Stimulated activated naive CD4-positive, alpha-beta T cell treated with Interleukin-2 at 50 U/mL for 16 hours (primary cell): Measurements from ENCODE around the gene AIP.
"Not testable (repeated sequence)": the region's sequence is repeated elsewhere in the genome, so short reads cannot be mapped to it uniquely, and the experiment has no call there.

ENCODE experiments used
- DNase-seq: peaks from one replicate; lab custom pipeline; 2025; lab: John Stamatoyannopoulos, UW

Gene AIP

GRCh38 chr11:67449116-67449844 lies 33.5 kb upstream of the AIP start:
- no peak for DNase-seq

DNA sequence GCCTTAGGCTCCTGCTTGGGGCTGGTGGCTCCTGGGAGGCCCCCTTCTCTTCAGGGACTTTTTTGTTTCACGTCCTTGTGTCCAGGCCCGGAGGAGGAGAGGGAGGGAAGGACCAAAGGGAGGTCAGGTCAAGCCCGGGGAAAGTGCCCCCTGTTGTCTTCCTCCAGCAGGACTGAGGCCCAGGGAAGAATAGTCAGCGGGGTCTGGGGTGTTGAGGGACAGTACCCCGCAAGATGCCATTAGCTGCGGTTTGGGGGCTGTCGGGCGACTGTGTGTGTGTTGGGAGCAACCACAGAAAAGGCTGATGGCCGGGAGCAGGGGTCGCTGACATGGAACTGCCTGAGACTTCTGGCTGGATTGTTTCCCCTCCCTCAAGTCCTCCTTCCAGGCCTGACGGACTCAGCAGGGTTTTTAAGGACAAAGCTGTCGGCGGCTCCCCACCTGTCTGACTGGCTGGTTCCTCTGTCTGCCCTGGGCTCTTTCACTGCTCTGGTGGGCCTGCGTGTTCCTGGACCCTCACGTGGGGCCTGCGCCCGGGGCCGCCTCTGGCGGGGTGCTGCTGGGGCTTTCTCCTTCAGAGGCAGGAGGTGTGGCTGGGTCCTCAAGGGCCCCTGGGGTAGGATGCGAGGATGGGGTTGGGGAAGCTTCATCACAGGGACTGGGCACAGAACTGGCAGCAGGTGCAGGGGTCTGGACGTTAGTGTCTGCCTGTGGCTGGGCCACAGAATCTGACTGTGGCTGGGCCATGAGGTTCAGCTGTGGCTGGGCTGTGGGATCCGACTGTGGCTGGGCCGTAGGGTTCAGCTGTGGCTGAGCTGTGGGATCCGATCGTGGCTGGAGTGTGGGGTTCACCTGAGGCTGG lies 31.8 kb upstream of the AIP start:
- DNase-seq = no peak

- no peak for DNase-seq
Measured at GRCh38 chr11:67451658-67451976, 31.2 kb upstream of the AIP start.

- DNase-seq = no peak
Measured at GRCh38 chr11:67452141-67452952, 30.5 kb upstream of the AIP start, which contains the start of gene GPR152. Gene GPR152 (minus strand): TSS chr11:67452729. CDS start chr11:67452724, 5 bp downstream.

GRCh38 chr11:67453816-67454732 lies 28.8 kb upstream of the AIP start:
- DNase-seq = no peak

DNA sequence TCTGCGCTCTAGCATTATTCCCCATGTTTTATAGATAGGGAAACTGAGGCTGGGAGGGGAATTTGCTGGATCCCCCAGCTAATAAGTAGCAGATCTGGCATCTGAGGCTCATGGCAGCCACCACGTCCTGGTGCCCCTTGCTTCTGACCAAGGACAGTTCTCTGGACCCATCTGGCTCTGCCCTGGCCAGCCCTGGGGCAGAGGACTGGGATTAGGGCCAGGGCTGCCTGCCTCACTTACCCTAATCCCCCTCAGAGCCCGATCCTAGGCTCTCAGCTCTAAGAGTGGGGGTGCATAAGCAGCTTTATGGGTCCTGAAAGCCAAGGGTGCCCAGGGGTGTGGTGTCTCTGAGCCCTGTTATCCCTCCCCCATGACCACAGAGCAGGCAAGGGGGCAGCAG lies 27.8 kb upstream of the AIP start, which contains the start of gene CABP4:
Gene CABP4, plus strand, starts transcription at position 301 of the 400 bp plus-strand sequence. Its CDS starts 70 bp downstream, at position 371.
- no peak for DNase-seq

DNA sequence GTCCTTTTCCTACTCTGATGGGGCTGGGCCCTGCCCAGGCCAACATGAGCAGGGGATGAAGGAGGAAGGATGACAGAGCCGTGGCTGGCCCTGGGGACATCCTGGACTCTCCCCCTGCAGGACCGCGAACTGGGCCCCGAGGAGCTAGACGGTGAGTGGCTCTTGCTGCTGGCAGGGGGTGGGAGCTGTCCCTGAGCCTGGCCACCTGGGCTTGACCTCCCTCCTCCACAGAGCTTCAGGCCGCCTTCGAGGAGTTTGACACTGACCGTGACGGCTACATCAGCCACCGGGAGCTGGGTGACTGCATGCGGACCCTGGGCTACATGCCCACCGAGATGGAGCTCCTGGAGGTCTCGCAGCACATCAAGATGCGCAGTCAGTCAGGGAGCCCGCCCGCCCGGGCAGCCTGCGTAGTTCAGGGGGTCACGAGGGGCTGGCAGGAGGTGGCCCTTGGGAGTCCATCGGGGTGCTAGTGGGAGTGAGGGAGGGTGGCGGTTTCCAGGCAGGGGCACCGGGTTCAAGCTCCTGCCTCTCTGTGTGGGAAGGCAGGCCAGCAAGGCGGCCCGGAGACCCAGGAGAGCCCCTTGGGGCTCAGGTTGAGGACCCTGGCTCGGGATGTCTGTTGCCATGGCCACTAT lies 26.6 kb upstream of the AIP start:
- DNase-seq = no peak

GRCh38 chr11:67457453-67457852 lies 25.4 kb upstream of the AIP start:
- no peak for DNase-seq

GRCh38 chr11:67458266-67458665 lies 24.6 kb upstream of the AIP start:
- DNase-seq = no peak

- no peak for DNase-seq
Measured at GRCh38 chr11:67463186-67463585, 19.6 kb upstream of the AIP start.

- DNase-seq = no peak
Measured at GRCh38 chr11:67463680-67464410, 19.0 kb upstream of the AIP start.

GRCh38 chr11:67464411-67465188 lies 18.2 kb upstream of the AIP start:
- DNase-seq = peak; percentile 90

GRCh38 chr11:67465189-67465510 lies 17.7 kb upstream of the AIP start:
- no peak for DNase-seq

GRCh38 chr11:67465530-67465929 lies 17.3 kb upstream of the AIP start:
- not testable (repeated sequence) for DNase-seq

DNA sequence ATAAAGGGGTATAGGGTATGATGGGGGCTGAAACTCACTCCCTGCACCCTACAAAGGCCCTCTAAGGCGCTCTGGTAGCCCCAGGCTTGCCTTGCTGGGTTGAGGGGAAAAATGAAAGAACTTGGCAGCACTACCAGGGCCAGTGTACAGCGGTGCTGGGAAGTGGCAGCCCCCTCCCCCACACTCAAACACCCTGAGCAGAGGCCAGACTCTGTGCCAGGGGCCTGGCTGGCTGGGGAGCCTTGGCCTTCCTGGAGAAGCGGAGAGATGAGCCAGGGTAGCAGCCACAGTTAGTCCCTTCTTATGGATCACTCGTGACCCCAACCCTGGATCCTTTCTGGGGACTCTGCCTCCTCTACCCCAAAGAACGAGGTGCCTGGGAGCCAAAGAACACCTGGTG lies 16.5 kb upstream of the AIP start:
- no peak for DNase-seq

DNA sequence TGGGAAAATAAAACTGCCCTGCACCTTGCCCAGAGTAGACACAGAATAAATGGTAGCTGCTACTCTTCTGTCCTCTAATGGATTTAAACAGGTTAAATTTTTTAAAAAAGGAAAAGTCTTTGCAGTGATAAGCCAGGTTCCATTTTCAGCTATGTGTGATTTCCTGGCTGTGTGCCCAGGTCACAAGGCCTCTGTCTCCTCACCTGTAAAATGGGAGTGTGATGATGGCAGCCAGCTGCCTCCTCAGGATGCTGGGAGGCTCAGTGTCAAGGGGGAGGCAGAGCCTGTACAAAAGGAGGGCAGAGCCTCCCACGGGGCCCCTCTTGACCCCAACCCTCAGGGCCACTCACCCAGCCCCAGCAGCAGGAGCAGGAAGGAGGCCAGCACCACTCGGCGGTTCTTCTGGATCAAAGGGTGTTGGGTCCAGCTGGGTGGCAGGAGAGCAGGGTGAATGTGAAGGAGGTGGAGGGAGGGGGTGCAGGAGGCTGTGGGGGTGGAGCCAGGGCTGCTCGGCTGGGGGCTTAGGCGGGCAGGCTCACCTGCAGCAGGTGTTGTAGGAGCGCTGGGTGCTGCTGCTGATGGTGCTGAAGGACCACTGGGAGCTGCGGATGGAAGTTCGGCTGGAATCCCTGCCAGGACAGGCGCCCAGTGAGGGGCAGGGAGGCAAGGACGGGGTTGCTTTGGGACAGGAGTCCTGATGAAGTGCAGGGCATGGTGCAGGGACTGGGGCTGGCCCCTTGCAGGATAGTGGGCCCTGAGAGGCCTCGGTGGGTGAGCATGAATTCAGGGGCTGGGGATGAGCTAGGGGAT lies 15.7 kb upstream of the AIP start:
- DNase-seq = no peak

DNA sequence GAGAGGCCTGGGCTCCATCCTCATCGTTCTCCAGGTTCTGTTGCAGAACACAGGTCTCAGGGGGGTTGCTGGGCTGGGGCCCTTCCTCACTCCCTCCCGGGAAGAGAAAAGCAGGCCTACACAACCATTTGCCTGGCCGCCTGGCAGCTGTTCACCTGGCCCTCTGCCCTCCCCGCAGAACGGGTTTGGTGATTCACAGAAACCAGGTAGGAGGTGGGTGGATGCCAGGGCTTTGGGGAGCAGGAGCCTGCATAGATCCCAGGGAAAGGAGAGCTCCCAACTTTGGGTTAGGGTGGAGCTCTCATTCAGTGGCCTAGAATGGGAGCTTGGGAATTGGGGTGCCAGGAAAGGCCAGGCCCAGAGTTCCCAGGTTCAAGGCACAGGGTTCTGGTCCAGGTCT lies 14.8 kb upstream of the AIP start:
- DNase-seq = peak; percentile 5

- DNase-seq = no peak
Measured at GRCh38 chr11:67468456-67468758, 14.4 kb upstream of the AIP start.
